ELR (cell line): ENCODE measurements around the gene SLC19A1.

Experiments
- DNase-seq: peaks from one replicate; pipeline ENCODE4 v3.0.0-alpha.2; 2015; ENCODE audit warnings: low read depth

Gene SLC19A1

GRCh38 chr21:45517249-45518065 lies 24.8 kb downstream of the SLC19A1 start:
- DNase-seq = peak; percentile 24

- DNase-seq = no peak
These were observed 25.5 kb downstream of the SLC19A1 start for GRCh38 chr21:45516671-45517151.

GRCh38 chr21:45516071-45516670 lies 26.1 kb downstream of the SLC19A1 start:
- DNase-seq = no peak

- no peak for DNase-seq
These were observed 26.8 kb downstream of the SLC19A1 start for GRCh38 chr21:45515241-45516061.

DNA sequence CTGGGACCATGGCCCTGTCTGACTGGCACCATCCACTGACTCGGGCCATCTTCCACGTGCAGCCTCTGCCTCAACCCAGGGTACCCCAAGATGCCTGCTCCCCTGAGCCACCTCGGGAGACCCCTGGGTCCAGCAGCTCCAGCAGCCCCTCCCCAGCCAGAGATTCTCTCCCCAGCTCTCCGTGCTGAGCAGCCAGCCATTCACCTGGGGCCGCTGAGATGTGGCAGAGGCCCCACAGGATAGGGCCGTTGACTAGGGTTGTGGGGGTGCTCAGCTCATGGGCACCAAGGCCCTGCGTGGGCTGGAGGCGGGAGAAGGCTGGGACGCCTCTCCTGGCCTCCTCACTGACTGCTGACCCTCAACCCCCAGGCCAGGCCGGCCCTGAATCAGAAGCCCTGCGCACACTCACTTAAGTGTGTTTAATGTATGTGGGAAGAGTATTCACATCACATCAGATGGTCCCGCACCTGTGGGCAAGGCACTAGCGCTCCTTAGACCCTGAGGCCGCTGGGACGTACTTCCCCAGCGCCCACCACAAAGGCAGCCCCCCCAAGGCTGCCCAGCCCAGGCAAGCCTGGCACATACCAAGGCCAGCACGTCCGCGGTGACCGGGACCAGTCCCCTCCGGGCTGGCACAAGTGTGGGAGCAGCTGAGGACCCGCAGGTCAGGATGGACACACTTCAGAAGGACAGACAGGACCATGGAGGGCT lies 27.8 kb downstream of the SLC19A1 start:
- DNase-seq = no peak

- no peak for DNase-seq
These were observed 28.4 kb downstream of the SLC19A1 start for GRCh38 chr21:45513741-45514310.

DNA sequence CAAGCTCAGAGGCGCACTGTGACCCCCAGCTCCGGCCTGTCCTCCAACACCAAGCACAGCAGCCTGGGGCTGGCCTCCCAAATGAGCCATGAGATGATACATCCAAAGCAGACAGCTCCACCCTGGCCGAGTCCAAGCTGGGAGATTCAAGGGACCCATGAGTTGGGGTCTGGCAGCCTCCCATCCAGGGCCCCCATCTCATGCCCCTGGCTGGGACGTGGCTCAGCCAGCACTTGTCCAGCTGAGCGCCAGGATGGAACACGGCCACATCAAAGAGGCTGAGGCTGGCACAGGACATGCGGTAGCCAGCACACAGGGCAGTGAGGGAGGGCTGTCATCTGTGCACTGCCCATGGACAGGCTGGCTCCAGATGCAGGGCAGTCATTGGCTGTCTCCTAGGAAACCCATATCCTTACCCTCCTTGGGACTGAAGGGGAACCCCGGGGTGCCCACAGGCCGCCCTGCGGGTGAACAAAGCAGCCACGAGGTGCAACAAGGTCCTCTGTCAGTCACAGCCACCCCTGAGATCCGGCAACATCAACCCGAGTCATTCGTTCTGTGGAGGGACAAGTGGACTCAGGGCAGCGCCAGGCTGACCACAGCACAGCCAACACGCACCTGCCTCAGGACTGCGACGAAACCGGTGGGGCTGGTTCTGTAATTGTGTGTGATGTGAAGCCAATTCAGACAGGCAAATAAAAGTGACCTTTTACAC lies 29.1 kb downstream of the SLC19A1 start:
- no peak for DNase-seq

GRCh38 chr21:45512626-45513002 lies 29.6 kb downstream of the SLC19A1 start:
- DNase-seq = no peak

DNA sequence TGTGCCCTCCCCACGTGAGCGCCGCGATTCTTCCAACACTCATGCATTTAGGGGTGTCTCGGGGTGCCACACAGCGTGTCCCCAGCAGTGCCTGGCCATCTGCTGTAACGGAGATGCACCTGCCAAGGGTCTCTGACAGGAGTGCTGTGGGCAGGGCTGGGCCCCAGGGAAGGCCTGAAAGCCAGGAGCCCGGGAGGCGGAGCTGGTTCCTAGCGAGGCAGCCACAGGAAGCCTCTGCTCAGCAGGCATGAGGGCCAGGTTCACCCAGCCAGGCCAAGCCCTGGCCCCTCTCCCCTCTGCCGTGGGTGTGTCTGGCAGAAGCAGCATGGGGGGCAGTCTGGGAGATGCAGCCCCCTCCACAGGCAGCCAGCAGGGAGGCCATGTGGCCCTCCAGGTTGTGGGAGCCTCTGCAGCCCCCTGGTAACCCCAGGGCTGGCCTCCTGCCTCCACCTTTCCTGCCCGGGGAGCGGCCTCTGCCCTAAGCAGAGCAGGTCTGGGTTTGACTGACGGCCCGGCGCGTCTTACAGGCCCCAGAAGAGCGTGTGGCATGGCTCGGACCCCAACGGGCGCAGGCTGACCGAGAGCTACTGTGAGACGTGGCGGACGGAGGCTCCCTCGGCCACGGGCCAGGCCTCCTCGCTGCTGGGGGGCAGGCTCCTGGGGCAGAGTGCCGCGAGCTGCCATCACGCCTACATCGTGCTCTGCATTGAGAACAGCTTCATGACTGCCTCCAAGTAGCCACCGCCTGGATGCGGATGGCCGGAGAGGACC lies 30.4 kb downstream of the SLC19A1 start:
- no peak for DNase-seq

DNA sequence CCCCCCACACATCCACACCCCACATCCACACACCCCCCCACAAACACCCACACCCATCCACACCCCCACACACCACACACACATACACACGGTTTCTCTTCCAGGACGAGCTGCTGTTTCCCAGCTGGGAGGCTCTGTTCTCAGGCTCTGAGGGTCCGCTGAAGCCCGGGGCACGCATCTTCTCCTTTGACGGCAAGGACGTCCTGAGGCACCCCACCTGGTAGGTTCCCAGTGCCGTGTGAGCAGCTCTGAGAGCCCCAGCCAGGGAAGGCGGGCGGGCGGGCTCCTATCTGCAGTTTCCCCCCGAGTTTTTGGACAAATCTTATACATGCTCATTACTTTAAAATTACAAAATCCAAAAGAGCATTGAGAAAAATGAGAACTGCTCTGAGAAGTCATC lies 31.2 kb downstream of the SLC19A1 start:
- DNase-seq = no peak

- no peak for DNase-seq
These were observed 31.7 kb downstream of the SLC19A1 start for GRCh38 chr21:45510466-45510955.

GRCh38 chr21:45509566-45510465 lies 32.4 kb downstream of the SLC19A1 start:
- DNase-seq = no peak

DNA sequence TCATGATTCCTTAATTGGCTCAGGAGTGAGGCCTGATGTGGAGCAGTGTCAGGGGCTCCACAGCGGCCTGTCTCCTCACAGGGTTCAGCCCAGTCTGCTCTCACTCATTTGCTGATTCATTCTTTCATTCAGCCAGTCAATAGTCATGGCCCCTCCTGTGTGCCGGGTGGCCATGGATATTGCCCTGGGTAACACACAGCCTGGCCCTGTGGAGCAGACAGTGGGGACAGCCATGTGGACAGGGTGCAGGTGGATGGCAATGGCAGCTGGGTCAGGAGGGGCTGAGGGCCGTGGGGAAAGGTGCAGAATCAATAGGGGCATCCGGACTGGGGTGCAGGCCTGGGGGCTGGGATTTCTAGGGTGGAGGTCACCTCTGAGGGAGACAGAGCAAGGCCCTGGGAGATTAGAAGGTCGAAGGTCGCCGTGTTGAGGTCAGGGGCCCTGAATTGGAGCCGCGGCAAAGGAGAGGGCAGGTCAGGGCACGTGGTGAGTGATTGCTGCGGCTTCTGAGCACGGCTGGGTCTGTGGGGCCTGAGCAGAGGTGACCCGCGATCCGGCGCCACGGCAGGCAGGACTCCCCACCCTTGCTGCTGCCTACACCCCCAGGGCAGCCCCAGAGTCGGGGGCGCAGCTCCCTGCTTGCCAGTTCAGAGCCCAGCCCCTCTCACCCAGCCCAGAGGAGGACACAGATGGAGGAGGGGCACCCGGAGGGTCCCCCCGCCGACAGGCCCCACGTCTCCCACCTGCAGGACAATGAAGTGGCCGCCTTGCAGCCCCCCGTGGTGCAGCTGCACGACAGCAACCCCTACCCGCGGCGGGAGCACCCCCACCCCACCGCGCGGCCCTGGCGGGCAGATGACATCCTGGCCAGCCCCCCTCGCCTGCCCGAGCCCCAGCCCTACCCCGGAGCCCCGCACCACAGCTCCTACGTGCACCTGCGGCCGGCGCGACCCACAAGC lies 33.4 kb downstream of the SLC19A1 start:
- peak; percentile 25 for DNase-seq

GRCh38 chr21:45507888-45508508 lies 34.2 kb downstream of the SLC19A1 start:
- DNase-seq = no peak

- no peak for DNase-seq
These were observed 34.7 kb downstream of the SLC19A1 start for GRCh38 chr21:45507523-45507875.

GRCh38 chr21:45506836-45507522 lies 35.3 kb downstream of the SLC19A1 start:
- DNase-seq = no peak
